Left lung (tissue), 10 donors: ENCODE data around the gene SFTA2. TPM values are rescaled to one million over a fixed set of nuclear protein-coding genes. Genes with fewer than 3 reads are reported as not detected.

Experiments used
- ATAC-seq: fragments of 200-7000 bp; cut with Tn5 transposase; one replicate; pipeline ENCODE4 v1.9.1; 2020; ENCODE audit warnings: moderate library complexity
- DNase-seq, 4 donors: peaks; one replicate each; pipeline ENCODE4 v3.0.0-alpha.2; 2013 to 2020
- H3K27ac ChIP-seq, 2 donors: fragments of 200-600 bp; sonication (generic) in 1 of 2; one replicate each; pipeline versions ENCODE4 v1.5.0 to v1.8.0; 2020 to 2021
- H3K27me3 ChIP-seq, 2 donors: fragments of 200-600 bp; sonication (generic) in 1 of 2; one replicate each; pipeline versions ENCODE4 v1.5.0 to v1.8.0; 2020 to 2021
- H3K36me3 ChIP-seq, 2 donors: fragments of 200-600 bp; sonication (generic) in 1 of 2; one replicate each; pipeline versions ENCODE4 v1.5.0 to v1.8.0; 2020 to 2021
- H3K4me1 ChIP-seq, 2 donors: fragments of 200-600 bp; one replicate each; pipeline ENCODE4 v1.8.0; 2021
- H3K4me3 ChIP-seq, 2 donors: fragments of 200-600 bp; sonication (generic) in 1 of 2; one replicate each; pipeline versions ENCODE4 v1.5.0 to v1.8.0; 2020 to 2021; ENCODE audit warnings: mild to moderate bottlenecking in 1 of 2
- H3K9me3 ChIP-seq, 2 donors: fragments of 200-600 bp; sonication (generic) in 1 of 2; one replicate each; pipeline versions ENCODE4 v1.5.0 to v1.8.0; 2020 to 2021
- intact Hi-C, 2 donors: fragments of 100-400 bp; cut with DNase I; formaldehyde crosslinking; loops; one replicate each; pipeline versions ENCODE4 v1.11.2 to v1.14.2; 2022
- polyA plus RNA-seq, 6 donors: library from polyadenylated mRNA; unstranded; fragments of 120-200 nt; gene quantifications; one replicate each; pipeline ENCODE4 v1.2.1, GENCODE V29; 2013; ENCODE audit not compliant: insufficient read length in 6 of 6
- total RNA-seq, 2 donors: library from RNA; stranded (reverse); fragmentation: NEBNext Ultra II Directional; extraction: Animal tissue kit (Norgen Biotek cat#: 25700); gene quantifications; one replicate each; pipeline ENCODE4 v1.2.1, GENCODE V29; 2021
- TF ChIP-seq, protein P1 (sequence below), 2 donors: fragments of 200-600 bp; sonication (generic) in 1 of 2; IDR thresholded peaks; one replicate each; pipeline versions ENCODE4 v1.5.0 to v1.8.0; 2021; ENCODE audit warnings: antibody characterized with exemption in 2 of 2
- donor health status: DM: no; HTN: yes; CAD: no.
- donor health status: DM: no; HTN: no; CAD: no.

The SFTA2 gene
- total and polyA plus RNA-seq, 8 donors = 9.3 to 384 (median 18.7) TPM

GRCh38 chr6:30891816-30892538 is 40.0 kb downstream of the SFTA2 start:
- Histone ChIP-seq H3K36me3 (peaks cover 0 to 53% of the 10 kb centered on the region in 2 donors), H3K4me3 (no peak overlapping the region), H3K4me1 (peaks cover 0 to 2% of the 10 kb centered on the region in 2 donors), H3K27me3 (peaks cover 0 to 2% of the 10 kb centered on the region in 2 donors), H3K27ac (no peak overlapping the region), H3K9me3 (no peaks in the 10 kb centered on the region)
- DNase-seq (no peak), ATAC-seq (no peak)
- TF ChIP-seq, protein P1, sequence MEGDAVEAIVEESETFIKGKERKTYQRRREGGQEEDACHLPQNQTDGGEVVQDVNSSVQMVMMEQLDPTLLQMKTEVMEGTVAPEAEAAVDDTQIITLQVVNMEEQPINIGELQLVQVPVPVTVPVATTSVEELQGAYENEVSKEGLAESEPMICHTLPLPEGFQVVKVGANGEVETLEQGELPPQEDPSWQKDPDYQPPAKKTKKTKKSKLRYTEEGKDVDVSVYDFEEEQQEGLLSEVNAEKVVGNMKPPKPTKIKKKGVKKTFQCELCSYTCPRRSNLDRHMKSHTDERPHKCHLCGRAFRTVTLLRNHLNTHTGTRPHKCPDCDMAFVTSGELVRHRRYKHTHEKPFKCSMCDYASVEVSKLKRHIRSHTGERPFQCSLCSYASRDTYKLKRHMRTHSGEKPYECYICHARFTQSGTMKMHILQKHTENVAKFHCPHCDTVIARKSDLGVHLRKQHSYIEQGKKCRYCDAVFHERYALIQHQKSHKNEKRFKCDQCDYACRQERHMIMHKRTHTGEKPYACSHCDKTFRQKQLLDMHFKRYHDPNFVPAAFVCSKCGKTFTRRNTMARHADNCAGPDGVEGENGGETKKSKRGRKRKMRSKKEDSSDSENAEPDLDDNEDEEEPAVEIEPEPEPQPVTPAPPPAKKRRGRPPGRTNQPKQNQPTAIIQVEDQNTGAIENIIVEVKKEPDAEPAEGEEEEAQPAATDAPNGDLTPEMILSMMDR (IDR thresholded peaks at IDR 0.05) = no peak
- intact Hi-C loops = no loop called here

GRCh38 chr6:30891450-30891723 is 40.6 kb downstream of the SFTA2 start:
- Histone ChIP-seq H3K4me3 (no peak overlapping the region), H3K4me1 (peaks cover 3 to 8% of the 10 kb centered on the region in 2 donors), H3K27ac (no peak overlapping the region), H3K27me3 (peaks cover 0 to 7% of the 10 kb centered on the region in 2 donors), H3K36me3 (peaks cover 0 to 48% of the 10 kb centered on the region in 2 donors), H3K9me3 (no peaks in the 10 kb centered on the region)
- no peak for ATAC-seq
- intact Hi-C loops = no loop called here
- TF ChIP-seq, protein P1 (IDR thresholded peaks at IDR 0.05) = no peak
- DNase-seq = no peak

- no peak overlapping the region for H3K27ac ChIP-seq
- H3K9me3 ChIP-seq = no peaks in the 10 kb centered on the region
- ATAC-seq (no peak), DNase-seq (no peak)
- H3K36me3 ChIP-seq = peaks cover 0 to 43% of the 10 kb centered on the region in 2 donors
- intact Hi-C loops = no loop called here
- H3K27me3 ChIP-seq = peaks cover 0 to 13% of the 10 kb centered on the region in 2 donors
- TF ChIP-seq, protein P1 (IDR thresholded peaks at IDR 0.05) = no peak
- H3K4me3 ChIP-seq = no peak overlapping the region
- peaks cover 9 to 11% of the 10 kb centered on the region in 2 donors for H3K4me1 ChIP-seq
Measured at GRCh38 chr6:30890646-30891449, 41.1 kb downstream of the SFTA2 start.

DNA sequence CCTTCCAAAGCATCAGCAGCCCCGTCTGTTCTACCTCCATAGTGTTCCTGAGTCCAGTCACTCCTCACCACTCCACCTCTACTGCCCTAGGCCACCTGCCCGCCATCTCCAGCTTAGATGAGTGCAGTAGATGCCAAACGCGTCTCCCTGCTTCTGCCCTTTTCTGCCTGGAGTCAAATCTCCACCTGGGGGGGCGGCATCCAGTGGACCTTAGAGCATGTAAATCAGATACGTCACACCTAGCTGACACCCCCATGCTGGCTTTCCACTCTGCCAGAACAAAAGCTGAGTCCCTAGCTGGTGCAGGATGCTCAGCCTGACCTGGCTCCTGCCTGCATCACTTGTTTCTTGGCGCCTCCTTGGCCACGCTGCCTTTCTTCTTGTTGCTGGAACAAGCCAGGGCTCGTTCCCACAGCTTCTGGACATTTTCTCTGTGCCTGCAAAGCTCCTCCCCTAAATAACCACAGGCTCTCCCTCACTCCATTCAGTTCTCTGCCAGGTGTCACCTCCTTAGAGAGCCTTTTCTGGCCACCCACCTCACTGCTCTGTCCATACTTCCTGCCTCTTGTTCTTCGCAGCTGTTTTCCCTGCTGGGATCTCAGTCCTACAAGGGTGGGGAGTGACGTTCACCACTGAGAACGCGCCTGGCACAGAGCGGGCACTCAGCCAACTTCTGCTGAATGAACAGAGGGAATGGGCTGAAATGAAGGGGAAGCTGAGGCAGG is 41.9 kb downstream of the SFTA2 start:
- ATAC-seq = no peak
- TF ChIP-seq, protein P1 (IDR thresholded peaks at IDR 0.05) = no peak

DNA sequence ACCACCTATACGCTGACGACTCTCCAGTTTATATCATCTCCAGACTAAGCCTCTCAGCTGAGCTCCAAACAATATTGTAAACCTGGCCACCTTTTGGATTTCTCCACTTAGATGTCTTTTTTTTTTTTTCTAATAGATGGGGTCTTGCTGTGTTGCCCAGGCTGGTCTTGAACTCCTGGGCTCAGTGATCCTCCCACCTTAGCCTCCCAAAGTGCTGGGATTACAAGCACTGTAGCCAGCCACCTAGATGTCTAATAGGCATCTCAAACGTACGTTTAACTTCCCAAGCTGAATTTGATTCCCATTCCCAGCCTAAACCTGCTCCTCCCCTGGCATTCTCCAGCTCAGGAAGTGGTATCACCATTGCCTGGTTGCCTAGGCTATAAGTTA is 42.5 kb downstream of the SFTA2 start:
- Histone ChIP-seq H3K9me3 (no peaks in the 10 kb centered on the region), H3K27me3 (peaks cover 0 to 26% of the 10 kb centered on the region in 2 donors), H3K36me3 (peaks cover 0 to 35% of the 10 kb centered on the region in 2 donors), H3K4me1 (peaks cover 18 to 22% of the 10 kb centered on the region in 2 donors), H3K4me3 (no peak overlapping the region), H3K27ac (no peak overlapping the region)
- intact Hi-C loops = no loop called here
- ATAC-seq (no peak), DNase-seq (no peak)
- TF ChIP-seq, protein P1 (IDR thresholded peaks at IDR 0.05) = no peak

More for the DNA sequence above, 41.9 kb downstream of the SFTA2 start:
- intact Hi-C loops = no loop called here
- peaks cover 0 to 20% of the 10 kb centered on the region in 2 donors for H3K27me3 ChIP-seq
- H3K9me3 ChIP-seq = no peaks in the 10 kb centered on the region
- H3K4me1 ChIP-seq = peaks cover 15 to 16% of the 10 kb centered on the region in 2 donors
- no peak overlapping the region for H3K4me3 ChIP-seq
- DNase-seq = no peak
- peaks cover 0 to 37% of the 10 kb centered on the region in 2 donors for H3K36me3 ChIP-seq
- H3K27ac ChIP-seq = no peak overlapping the region
